NCI-H146 (cell line): ENCODE measurements around the gene TECPR1.

Experiments used
- DNase-seq: peaks from one replicate; lab custom pipeline; 2025; lab: John Stamatoyannopoulos, UW

Gene TECPR1

DNA sequence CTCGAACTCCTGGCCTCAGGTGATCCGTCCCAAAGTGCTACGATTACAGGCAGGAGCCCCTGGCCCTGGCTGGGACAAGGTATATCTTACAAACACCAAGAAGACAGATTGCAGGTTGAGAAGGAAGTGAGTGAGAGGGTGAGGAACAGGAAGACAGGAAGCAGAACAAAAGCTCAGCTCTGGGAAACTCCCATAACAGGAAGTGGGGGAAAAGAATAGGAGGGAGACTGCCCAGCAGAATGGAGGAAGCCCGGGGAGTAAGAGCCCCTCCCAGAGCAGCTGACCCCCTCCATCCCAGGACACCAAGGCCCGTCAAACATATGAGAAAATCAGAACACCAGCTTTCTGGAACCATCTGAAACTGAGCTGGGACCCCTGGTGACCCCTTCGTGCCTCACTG lies 2.9 kb downstream of the TECPR1 start:
- DNase-seq: no peak

DNA sequence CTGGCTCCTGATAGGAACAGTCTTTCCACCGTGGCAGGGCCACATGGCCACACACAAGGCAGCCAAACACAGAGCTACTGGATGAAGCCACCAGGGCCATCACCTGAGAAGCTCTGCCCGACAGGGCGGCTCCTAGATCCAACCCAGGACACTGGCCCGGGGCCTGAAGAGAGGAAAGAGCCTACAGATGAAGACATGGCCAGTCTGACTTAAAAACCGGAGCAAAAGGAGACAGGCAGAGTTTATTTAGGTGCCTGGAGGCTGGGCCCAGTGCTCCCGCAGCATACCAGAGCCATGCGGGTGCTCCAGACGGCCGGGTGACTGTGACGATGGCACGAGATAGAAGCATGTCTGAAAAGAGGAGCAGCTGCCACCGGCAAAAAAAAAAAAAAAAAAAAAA lies 3.9 kb downstream of the TECPR1 start:
- DNase-seq: no peak

DNA sequence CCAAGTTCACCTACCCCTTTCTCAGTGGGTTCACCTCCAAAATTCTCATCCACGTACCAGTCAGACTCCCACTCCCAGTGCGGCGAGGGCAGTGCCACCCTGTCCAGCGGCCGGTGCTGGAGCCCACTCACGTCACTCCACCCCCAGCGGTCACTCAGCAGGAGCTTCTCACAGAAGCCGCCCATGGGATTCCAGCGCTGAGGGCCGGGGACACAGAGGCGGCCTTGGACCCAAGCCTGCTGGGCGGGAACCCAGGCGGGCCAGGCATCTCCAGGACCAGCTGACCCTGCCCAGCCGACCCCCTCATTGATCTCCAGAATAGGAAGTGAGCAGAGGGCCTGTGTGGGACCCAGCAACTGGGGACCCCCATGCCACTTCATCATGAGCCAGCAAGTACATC lies 7.2 kb downstream of the TECPR1 start:
- DNase-seq: no peak

DNA sequence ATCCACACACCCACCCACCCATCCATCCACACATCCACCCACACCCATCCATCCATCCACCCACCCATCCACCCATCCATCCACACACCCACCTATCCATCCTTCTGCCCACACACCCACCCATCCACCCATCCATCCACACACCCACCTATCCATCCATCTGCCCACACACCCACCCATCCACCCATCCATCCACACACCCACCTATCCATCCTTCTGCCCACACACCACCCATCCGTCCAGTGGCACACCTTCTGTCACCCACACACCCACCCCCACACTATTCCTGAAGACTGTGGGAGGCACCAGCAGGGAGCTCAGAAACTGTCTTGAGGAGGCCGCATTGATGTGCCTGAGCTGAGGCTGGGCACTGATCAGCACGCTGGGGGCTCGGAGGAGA lies 9.1 kb downstream of the TECPR1 start:
- DNase-seq: no peak

DNA sequence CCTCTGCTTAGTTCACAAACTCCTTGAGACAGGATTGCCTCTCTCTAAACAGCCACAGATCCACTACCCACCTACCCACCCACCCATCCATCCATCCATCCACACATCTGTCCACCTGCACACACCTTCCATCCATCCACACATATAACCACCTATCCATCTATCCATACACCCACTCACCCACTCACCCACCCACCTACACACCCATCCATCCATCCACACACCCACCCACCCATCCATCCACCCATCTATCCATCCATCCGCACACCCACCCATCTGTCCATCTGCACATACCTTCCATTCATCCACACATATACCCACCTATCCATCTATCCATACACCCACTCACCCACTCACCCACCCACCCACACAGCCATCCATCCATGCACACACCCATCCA lies 9.7 kb downstream of the TECPR1 start:
- no peak for DNase-seq

DNA sequence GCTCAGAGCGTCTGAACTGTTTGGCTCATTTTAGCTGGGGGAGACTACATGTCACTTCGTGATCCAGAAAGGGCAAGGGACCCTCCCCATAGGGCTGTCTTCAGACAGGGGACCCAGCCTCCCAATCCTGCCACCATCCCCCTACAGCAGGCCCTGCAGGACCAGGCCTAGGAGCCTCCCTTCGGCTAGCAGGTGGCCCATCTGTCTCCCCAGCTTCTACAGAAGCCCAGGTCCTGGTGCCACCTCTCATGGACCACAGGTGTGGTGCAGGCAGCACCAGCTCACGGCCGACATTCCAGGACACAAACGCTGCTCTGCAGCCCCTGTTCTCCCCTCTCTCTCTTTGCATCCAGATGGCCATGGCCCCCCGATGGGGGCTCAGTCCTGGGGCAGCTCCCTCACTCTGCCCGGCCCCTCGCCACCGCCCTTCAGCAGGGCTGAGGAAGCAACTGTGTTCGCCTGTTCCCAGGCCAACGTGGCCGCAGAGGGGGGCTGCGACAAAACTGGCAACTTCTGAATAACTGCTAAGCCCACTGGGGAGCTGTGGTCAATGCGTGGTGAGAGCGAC lies 10.3 kb downstream of the TECPR1 start:
- DNase-seq: no peak

DNA sequence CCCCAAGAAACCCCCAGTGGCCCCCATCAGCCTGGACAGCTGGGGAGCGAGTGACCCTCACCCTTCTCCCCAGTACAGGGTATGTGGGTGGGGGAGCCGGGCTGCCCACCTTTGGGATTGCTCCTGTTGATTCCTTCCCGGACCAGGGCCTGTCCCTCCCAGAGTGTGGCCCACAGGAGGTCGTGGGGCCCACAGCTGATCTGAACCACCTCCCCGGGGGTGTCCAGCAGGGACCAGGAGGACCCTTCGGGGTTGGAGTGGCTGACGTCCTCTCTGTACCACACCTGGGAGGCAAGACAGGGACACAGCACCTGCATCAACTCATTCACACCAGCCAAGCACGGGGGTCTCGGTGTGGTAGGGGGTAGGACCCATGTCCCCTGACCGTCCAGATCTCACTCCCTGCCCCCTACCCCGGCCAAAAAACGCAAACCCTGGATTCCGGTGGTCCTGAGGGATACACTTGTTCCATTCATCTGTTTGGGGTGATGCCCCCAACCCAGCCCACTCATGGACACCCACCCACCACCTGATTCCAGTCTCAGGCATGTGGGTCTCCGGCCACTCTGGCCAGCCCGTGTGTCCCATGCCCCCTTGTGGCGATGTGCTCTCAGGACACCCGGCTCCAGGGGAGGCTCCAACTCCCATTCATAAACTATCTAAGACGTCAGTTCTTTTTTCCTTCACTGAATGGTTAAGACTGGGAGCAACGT lies 10.9 kb downstream of the TECPR1 start:
- DNase-seq: peak; percentile 24

DNA sequence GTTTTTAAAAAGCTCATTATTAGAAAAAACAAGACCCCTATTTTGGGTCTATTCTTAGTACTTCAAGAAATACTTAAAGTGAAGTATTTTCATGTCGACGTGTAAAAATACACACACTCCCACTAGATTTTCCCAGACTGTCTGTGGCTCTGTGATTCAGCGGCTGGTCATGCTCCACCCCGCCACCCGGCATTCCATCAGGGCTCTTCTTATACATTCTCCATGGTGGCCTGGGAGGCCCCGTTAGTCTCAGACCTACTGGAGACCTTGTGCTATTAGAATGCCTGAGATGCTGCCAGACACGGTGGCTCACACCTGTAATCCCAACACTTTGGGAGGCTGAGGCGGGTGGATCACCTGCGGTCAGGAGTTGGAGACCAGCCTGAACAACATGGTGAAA lies 13.1 kb downstream of the TECPR1 start:
- no peak for DNase-seq

DNA sequence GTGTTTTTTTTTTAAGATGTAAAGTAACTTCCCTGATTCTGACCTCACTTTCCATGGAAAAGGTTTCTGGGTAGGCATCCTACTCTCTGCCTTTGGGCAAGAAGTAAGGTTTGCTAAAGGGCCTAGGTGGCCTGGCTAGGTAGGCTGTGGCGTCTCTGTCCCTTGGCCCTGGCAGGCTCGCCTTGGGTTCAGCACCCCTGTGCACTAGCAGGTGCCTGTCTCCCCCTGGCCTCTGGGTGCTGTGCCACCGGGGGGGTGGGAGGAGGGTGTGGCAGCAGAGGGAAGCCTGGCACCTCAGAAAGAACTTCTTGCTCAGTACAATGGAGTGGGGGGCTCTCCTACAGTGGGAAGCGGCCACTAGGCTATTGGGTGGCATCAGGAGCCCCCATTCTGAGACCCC lies 14.0 kb downstream of the TECPR1 start:
- no peak for DNase-seq

DNA sequence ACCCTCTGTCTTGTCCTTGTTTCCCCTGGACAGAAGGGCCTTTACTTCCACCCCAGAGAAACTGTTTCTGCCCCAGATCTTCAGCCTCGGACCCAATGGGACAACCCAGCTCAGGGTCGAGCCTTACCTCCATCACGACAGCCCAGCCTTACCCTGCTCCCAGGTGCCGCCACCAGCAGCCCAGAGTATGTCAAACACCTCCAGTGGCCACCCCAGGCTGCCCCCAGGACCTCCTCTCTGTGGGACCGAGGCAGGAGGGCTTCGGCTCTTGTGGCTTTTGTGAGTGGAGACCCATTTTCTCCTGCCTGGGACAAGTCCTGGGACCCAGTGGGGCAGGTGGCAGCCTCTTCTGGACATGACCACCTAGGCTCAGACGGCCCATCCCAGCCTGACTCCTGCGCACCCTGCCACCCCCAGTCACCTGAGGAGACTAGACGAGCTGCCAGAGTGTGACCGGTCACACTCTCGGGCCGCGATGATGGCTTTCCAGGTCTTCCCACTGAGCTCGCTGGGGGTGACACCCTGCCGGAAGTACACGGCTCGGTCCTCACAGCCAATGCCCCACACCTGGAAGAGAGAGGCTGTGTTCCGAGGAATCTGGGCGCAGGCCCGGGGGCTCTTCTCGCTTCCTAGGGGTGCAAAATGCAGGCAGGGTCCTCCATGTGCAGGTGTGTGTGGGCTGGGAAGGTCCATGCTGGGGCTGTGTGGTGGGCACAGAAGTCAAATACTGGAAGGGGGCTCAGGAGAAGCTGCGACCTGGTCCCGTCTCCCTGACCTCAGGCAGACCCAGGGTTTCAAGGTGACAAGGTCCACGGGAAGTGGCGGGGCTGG lies 15.5 kb downstream of the TECPR1 start:
- no peak for DNase-seq

DNA sequence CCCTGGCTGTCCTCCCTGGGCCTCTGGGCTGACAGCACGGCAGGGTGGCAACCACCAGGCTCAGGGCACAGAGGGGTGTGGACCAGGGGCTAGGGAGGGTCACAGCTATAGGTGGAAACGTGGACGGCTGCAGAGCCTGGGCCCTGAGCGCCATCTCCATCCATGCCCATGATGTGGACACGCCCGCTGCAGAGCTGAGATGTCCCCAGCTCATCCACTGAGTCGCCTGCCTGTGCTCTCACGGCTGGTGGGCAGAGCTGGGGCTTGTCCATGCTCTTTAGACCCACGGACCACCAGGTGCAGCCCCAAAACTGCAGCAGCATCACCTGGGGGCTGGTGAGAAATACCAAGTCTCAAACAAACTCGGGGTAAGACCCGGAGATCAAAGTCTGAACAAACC lies 16.1 kb downstream of the TECPR1 start:
- DNase-seq: no peak

DNA sequence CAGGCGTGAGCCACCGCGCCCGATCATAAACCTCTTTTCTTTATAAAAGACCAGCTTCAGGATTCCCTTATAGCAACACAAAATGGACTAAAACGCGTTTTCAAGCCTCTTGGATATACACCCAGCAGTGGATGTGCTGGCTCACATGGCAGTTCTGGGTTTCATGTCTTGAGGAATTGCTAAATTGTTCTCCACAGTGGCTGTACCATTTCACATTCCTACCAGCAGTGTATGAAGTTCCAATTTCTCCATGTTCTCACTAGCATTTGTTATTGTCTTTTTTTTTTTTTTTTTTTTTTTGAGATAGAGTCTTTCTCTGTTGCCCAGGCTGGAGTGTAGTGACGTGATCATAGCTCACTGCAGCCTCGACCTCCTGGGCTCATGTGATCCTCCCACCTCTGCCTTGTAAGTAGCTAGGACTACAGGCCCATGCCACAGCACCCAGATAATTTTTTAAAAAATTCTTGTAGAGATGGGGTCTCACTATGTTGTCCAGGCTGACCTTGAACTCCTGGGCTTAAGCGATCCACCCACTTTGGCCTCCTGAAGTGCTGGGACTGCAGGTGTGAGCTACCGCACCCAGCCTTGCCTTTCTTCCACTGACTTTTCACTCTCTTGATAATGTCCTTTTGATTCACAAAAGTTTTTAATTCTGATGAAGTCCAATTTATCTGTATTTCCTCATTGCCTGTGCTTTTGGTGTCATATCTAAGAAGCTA lies 17.4 kb downstream of the TECPR1 start:
- DNase-seq: no peak

DNA sequence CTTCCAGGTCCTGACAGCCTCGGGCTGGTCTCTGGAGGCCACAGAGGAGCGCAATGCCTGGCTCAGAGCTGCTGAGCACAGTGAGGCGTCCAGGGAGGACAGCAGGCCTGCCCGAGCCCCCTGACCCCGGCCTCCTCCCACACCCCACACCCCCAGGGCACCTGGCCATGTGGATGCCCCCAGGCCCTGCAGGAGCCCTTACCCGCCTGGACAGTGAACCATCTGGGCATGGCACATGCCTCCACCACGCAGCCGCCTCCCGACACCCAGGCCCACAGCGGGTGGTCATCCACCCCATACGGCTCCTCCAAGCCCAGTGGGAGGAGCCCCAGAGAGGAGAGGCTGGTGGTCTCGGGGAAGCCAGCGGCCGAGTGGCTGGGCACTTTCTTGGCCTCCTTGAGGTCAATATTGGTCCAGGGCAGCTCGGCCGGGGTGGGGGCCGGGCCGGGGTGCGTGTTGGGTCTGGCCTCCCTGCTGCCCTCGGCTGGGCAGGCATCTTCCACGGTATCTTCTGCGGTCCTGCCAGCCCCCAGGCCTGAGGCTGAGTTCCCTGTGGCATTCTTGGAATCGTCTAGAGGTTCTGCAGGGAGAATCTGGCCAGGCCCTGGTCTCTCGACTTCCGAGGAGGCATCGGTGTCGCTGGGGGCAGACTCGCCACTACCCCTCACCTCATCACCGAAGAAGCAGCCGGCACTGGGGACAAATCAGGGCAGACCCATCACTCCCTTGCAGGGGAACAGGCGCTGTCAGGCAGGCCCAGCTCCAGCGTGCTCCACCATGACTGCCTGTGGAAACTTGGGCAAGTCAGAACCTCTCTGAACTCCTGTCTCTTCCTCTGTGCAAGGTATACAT lies 18.6 kb downstream of the TECPR1 start:
- DNase-seq: no peak

DNA sequence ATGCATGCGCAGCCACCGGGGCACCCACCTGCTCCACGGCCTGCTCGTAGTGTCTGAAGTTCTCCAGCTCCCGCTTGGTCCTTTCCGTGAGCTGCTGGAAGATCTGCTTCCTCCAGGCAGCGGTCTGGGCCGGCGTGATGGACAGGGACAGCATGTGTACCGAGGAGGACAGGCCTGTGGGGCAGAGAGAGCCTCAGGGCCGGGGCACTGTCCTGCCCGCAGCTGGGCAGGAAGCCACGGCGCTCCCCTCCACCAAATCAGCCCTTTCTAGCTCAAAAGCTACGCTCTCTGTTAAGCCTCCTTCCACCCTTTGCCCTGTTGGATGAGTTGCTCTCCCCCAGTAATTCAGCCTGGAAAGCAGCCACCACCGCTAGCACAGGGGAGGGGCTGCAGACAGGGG lies 19.2 kb downstream of the TECPR1 start:
- no peak for DNase-seq

DNA sequence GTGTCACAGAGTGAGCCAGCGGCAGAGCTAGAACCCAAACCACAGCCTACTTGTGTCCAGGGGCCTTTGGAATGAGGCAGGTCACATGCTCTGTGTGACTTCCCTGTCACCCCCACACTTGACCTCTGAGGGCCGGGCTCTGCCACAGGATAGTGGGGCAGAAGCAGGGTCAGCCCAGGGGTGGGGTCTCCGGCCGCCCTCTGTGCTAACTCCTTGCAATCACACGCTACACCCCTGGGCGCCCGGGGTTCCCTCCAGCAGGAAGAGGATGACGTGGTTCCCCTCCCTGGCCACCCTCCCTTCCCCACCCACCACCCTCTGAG lies 19.8 kb downstream of the TECPR1 start:
- no peak for DNase-seq

DNA sequence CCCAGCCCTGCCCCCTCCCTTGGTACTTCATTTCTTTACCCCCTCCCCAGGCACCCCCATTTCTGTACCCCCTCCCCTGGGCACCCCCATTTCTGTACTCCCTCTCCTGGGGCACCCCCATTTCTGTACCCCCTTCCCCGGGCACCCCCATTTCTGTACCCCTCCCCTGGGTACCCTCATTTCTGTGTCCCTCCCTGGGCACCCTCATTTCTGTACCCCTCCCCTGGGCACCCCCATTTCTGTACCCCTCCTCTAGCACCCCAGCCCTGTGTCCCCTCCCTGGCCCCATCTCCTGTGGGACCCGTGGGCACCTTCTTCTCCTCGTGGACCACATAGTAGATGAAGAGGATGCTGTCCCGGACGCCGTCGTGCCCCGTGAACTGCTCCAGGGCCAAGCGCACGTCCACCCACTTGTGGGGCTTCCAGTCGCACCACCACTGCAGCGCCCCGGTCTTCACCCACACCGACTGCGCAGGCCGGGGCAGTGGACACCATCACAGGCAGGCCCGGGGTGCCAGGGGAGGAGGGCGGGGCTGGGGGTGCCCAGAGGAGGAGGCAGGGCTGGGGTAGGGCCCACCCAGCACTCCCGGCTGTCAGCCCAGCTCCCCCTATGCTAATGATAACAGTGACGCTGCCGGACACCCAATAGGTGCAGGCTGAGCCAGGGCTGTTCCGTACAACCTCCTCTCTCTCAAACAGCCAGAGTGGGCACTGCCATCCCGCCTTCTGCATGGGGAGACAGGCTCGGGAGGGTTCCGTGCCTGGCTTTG lies 20.4 kb downstream of the TECPR1 start:
- no peak for DNase-seq

DNA sequence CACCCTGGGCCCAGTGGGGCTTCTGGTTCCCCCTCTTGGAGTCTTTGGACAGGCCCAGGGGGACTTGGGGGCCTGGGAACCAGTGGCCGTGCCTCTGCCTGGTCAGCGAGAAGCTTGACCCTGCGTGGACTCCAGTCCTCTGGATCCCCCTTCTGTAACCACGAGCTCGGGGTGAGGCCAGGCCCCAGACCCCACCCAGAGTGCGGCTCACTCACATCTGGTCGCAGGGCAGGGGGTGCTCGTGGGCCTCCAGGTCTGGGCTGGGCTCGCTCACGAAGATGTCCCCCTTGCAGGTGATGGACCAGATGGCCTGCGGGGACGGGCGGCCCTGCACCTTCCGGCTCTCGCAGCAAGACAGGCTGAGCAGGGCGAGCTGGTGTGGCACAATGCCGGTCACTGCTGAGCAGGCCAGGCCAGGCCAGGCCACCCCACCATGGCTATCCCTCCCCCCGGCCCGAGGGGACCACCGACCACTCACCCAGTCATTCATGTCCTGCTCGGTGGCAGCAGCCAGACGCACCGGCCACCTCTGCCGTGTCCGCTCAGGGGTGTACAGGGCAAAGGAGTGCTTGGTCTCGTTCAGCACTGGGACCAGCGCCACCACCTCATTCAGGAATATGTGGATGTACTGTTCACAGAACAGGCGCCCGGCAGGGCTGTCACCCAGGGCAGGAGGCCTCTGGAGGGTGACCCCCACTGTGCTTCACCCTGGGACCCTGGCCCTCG lies 21.1 kb downstream of the TECPR1 start:
- no peak for DNase-seq

DNA sequence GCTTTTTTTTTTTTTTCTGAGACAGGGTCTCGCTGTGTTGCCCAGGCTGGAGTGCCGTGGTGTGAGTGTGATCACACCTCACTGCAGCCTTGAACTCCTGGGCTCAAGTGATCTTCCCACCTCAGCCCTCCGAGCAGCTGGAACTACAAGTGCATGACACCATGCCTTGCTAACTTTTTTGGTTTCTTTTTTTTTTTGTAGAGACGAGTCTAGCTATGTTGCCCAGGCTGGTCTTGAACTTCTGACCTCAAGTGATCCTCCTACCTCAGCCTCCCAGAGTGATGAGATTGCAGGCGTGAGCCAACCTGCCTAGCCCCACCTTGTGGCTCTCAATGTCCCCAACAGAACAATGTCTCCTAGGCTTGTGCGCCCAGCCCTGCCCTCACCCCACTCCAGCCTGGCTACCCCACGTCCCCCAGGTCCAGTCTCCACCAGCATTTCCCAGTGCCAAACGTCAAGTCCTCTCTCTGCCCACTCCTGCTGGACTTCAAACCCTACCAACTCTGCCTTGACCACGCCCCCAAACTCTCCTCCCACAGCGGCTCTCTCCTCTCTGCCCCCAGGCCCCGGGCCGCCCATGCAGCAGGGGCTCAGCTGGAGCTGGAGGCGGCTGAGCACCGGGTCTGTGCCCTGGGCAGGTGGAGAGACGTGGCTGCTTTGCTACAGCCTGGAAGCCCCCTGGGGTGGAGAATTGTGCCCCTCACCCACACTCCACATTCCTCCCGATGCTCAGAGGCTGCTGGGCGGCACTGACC lies 21.9 kb downstream of the TECPR1 start:
- no peak for DNase-seq

DNA sequence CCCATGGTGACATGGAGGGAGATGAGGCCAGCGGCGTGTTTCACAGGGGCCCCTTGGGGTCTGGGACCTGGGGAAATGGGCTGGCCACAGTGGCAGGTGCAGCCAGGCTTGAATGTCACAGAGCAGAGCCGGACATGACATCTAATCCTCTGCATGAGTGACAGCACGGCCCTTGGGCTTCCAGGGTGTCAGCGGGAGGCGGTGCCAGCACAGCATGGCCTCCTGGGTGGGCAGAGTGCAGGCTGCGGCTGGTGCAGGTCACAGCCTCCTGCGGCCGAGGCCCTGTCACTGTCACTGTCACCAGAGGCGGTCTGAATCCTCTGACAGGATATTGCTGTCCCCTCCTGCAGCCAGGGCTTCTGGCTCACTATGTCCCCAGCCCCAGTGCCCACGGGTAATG lies 22.6 kb downstream of the TECPR1 start:
- DNase-seq: peak; percentile 12

DNA sequence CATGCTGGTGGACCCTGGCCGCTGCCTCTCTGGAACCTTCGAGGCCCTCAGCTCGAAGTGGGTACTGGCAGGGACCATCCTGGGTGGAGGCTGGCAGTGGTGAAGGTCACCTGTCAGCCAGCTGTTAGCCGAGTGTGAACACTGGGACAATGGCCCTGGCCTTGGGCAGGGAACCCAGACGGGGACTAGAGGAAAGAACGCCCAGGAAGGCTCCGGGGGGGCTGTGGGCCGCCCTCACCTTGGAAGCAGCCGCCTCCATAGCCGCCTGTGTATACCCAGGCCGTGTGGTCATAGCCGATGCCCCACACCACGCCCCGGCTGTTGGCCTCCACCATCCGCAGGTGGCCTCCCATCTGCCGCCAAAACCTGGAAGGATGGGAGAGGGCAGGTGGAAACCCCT lies 23.2 kb downstream of the TECPR1 start:
- no peak for DNase-seq
